Effector memory CD4-positive, alpha-beta T cell (primary cell): ENCODE measurements around the gene PTCHD4.

ENCODE experiments used
- DNase-seq, 3 donors: peaks; one replicate each; pipeline ENCODE4 v3.0.0-alpha.2; 2020
- H3K27ac ChIP-seq: 2 replicates; pipeline ENCODE4 v1.7.0; 2013; ENCODE audit warnings: mild to moderate bottlenecking, low read length, moderate library complexity; ENCODE audit not compliant: insufficient read depth, poor library complexity, severe bottlenecking
- H3K27me3 ChIP-seq: replicated peaks from 2 replicates; pipeline ENCODE4 v1.7.0; 2013; ENCODE audit warnings: mild to moderate bottlenecking, low read length; ENCODE audit not compliant: insufficient read depth, control insufficient read depth, poor library complexity, severe bottlenecking
- H3K36me3 ChIP-seq: 2 replicates; pipeline ENCODE4 v1.7.0; 2013; ENCODE audit warnings: mild to moderate bottlenecking, low read length, moderate library complexity; ENCODE audit not compliant: control insufficient read depth, insufficient read depth
- H3K4me1 ChIP-seq: 2 replicates; pipeline ENCODE4 v1.7.0; 2013; ENCODE audit warnings: low read length, mild to moderate bottlenecking; ENCODE audit not compliant: control insufficient read depth, insufficient read depth, poor library complexity, severe bottlenecking
- H3K4me3 ChIP-seq: 2 replicates; pipeline ENCODE4 v1.7.0; 2013; ENCODE audit warnings: low read length, low read depth, mild to moderate bottlenecking; ENCODE audit not compliant: insufficient read depth, poor library complexity, severe bottlenecking
- H3K9me3 ChIP-seq: 2 replicates; pipeline ENCODE4 v1.7.0; 2013; ENCODE audit warnings: mild to moderate bottlenecking, low read length, moderate library complexity; ENCODE audit not compliant: control insufficient read depth

The PTCHD4 gene

DNA sequence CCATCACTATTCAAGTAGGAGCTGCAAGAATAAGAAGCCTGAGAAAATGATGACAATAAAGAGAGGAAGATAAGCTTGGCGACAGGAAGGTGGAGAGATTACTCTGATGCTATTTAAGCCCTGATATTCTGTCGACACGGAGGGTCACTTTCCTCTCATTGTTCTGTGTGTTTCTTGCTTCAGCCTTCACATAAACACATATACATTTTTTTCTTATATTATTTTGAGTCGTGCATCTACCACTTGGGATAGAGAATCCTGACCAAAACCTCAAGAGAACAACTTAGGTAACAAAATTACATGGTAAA is 10.5 kb downstream of the PTCHD4 start:
- Histone ChIP-seq H3K4me1 (no peaks in the 10 kb centered on the region), H3K9me3 (no peaks in the 10 kb centered on the region), H3K27me3 (no peaks in the 10 kb centered on the region), H3K36me3 (no peaks in the 10 kb centered on the region), H3K4me3 (no peak overlapping the region), H3K27ac (no peak overlapping the region)
- no peak for DNase-seq

GRCh38 chr6:48099713-48100587 is 11.0 kb downstream of the PTCHD4 start:
- no peak overlapping the region for H3K4me3 ChIP-seq
- H3K4me1 ChIP-seq = no peaks in the 10 kb centered on the region
- no peaks in the 10 kb centered on the region for H3K36me3 ChIP-seq
- no peak overlapping the region for H3K27ac ChIP-seq
- DNase-seq = no peak
- H3K27me3 ChIP-seq = no peaks in the 10 kb centered on the region
- H3K9me3 ChIP-seq = no peaks in the 10 kb centered on the region

GRCh38 chr6:48098923-48099322 is 12.1 kb downstream of the PTCHD4 start:
- DNase-seq = no peak
- H3K9me3 ChIP-seq = no peaks in the 10 kb centered on the region
- no peaks in the 10 kb centered on the region for H3K27me3 ChIP-seq
- H3K4me3 ChIP-seq = no peak overlapping the region
- no peaks in the 10 kb centered on the region for H3K36me3 ChIP-seq
- no peaks in the 10 kb centered on the region for H3K4me1 ChIP-seq
- H3K27ac ChIP-seq = no peak overlapping the region

DNA sequence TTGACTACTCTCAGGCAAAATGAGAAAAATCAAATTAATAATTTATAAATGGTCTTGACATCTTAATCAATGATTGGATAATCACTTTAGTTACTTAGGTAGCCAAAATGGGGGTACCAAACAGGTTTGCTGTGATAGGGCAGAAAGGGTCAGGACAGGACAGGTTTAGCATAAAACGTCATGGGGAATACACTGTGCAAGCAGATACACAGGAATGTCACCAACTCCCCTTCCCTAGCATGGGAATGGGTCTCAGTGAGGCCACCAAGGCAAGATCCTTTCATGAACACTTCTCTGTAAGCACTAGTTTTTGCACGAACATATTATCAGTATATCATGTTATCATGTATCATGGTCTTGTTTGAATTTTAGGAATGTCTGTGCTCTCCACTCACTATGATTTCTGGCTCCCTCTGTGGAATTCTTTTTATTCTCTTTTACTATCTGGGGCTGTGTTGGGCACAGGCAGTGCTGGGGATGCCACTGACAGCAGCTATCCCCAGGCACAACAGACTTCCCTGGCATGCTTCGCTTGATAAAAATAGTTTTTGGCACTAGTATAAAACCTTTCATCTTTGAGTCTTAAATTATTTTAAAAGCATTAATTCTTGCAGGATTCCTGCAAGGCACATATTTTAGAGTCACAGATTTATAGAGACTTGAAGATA is 18.3 kb downstream of the PTCHD4 start:
- no peaks in the 10 kb centered on the region for H3K9me3 ChIP-seq
- no peaks in the 10 kb centered on the region for H3K27me3 ChIP-seq
- DNase-seq = no peak
- no peaks in the 10 kb centered on the region for H3K36me3 ChIP-seq
- no peak overlapping the region for H3K4me3 ChIP-seq
- H3K4me1 ChIP-seq = no peaks in the 10 kb centered on the region
- H3K27ac ChIP-seq = no peak overlapping the region

GRCh38 chr6:48090546-48090945 is 20.5 kb downstream of the PTCHD4 start:
- Histone ChIP-seq H3K4me3 (no peak overlapping the region), H3K27ac (no peak overlapping the region), H3K27me3 (no peaks in the 10 kb centered on the region), H3K9me3 (no peaks in the 10 kb centered on the region), H3K36me3 (no peaks in the 10 kb centered on the region), H3K4me1 (no peaks in the 10 kb centered on the region)
- DNase-seq = no peak

DNA sequence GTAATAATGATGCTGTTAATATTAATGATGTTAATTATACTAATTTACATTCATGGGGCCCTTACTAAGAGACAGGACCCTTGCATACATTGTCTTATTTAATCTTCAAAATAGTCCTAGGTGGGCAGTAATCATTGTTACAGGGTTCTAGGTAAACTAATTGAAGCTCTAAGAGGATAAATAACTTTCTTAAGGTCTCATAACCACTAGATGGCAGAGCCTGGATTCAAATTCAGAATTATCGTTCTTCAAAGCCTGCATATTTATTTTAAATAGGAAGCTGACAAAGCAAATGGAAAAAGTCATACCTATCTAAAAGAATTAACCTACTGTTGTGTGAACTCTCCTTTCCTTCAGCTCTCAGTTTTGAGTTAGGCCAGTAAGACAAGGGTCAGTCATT is 23.5 kb downstream of the PTCHD4 start:
- no peak for DNase-seq
- Histone ChIP-seq H3K9me3 (no peaks in the 10 kb centered on the region), H3K36me3 (no peaks in the 10 kb centered on the region), H3K4me1 (no peaks in the 10 kb centered on the region), H3K27me3 (no peaks in the 10 kb centered on the region), H3K4me3 (no peak overlapping the region), H3K27ac (no peak overlapping the region)

- Histone ChIP-seq H3K27me3 (no peaks in the 10 kb centered on the region), H3K27ac (no peak overlapping the region), H3K4me3 (no peak overlapping the region), H3K4me1 (no peaks in the 10 kb centered on the region), H3K36me3 (no peaks in the 10 kb centered on the region), H3K9me3 (no peaks in the 10 kb centered on the region)
- DNase-seq = no peak
These were observed 24.8 kb downstream of the PTCHD4 start for GRCh38 chr6:48086187-48086586.

- no peaks in the 10 kb centered on the region for H3K36me3 ChIP-seq
- no peaks in the 10 kb centered on the region for H3K4me1 ChIP-seq
- no peak overlapping the region for H3K4me3 ChIP-seq
- H3K27me3 ChIP-seq = no peaks in the 10 kb centered on the region
- no peaks in the 10 kb centered on the region for H3K9me3 ChIP-seq
- DNase-seq = no peak
- no peak overlapping the region for H3K27ac ChIP-seq
These were observed 25.8 kb downstream of the PTCHD4 start for GRCh38 chr6:48085131-48085741.

- Histone ChIP-seq H3K9me3 (no peaks in the 10 kb centered on the region), H3K4me1 (no peaks in the 10 kb centered on the region), H3K36me3 (no peaks in the 10 kb centered on the region), H3K4me3 (no peak overlapping the region), H3K27ac (no peak overlapping the region), H3K27me3 (no peaks in the 10 kb centered on the region)
- DNase-seq = no peak
These were observed 26.8 kb downstream of the PTCHD4 start for GRCh38 chr6:48084201-48084600.
